D721Med (cell line): Measurements from ENCODE around the gene SPTBN5.

Experiments used
- DNase-seq: peaks from one replicate; pipeline ENCODE4 v3.0.0; 2011; ENCODE audit warnings: low spot score; ENCODE audit not compliant: insufficient read length
- FAIRE-seq: peaks from 2 replicates; lab custom pipeline; 2011; peaks lifted over from hg19 to GRCh38; lab: Jason Lieb, UNC
- CTCF ChIP-seq: IDR thresholded peaks from 2 replicates; pipeline ENCODE4 v1.5.1; 2012; ENCODE audit warnings: mild to moderate bottlenecking, control low read depth; ENCODE audit not compliant: insufficient read depth; ENCODE audit errors: missing control alignments

Gene SPTBN5

GRCh38 chr15:41799488-41799805 is 94.4 kb downstream of the SPTBN5 start:
- no peak for FAIRE-seq
- no peak for DNase-seq
- TF ChIP-seq CTCF = no peak

GRCh38 chr15:41798607-41799487 is 95.0 kb downstream of the SPTBN5 start:
- no peak for TF ChIP-seq CTCF
- FAIRE-seq (no peak), DNase-seq (no peak)
